HG02973 (cell line): ENCODE measurements around the gene SEMA3A.

Experiments
- ATAC-seq: cut with Tn5 transposase; IDR thresholded peaks from one replicate; pipeline ENCODE4 v1.9.1; 2021; ENCODE audit warnings: moderate library complexity; ENCODE audit not compliant: unreplicated experiment

Gene SEMA3A

GRCh38 chr7:84112771-84113170 lies 81.8 kb downstream of the SEMA3A start:
- ATAC-seq: no peak

DNA sequence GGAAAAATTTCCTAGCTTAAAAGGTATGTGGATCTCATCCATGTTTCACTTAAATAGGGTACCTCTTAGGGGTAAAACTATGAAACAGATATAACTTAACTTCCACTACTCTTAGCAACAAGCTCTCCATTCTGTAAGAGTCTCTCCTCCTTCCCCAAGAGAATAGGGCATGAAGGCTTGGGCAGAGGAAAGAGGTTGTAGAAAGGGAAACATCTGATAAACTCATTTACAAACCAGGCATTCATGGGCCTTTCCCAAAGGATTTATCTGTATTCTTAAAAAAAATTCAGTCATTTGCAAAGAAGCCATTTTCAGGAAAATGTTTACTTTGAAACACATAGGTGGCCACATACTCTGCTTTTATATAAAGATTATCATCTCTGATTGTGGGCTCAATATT lies 82.7 kb downstream of the SEMA3A start:
- no peak for ATAC-seq

DNA sequence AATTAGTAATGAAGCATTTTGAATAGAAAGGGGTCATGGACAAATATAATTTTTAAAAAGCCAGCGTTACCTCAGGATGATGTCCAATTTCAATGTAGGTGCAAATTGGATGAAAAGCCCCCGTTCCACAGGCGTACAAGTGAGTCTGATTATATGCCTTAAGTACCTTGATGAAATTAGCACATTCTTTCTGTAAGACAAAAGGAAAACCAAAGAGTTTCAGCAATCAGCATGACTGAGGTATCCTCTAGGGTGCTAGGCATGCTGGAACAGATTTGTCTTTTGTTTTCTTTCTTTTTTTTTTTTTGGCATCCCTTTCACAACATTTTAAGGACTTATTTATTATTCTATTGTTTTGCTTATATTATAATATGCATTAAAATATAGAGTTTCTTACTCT lies 84.2 kb downstream of the SEMA3A start:
- no peak for ATAC-seq

- no peak for ATAC-seq
Measured at GRCh38 chr7:84108787-84109186, 85.8 kb downstream of the SEMA3A start.

DNA sequence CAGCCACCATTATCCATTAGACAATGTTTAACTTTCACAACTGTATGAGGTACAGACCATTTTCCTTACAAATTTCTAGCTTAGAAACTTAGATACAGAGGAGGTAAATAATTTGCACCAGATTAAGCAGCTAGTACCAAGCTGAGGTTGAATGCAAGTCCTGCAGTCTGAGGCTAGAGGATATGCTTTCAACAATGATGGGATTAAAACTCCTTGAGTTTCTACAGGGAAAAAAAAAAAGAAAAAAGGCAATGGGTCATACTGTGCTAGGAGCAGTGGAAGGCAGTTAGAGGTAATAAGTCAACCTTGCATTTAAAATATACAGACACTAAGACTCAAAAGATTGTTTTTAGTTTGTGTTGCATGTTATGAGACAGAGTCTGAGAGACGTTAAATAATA lies 86.5 kb downstream of the SEMA3A start:
- no peak for ATAC-seq

DNA sequence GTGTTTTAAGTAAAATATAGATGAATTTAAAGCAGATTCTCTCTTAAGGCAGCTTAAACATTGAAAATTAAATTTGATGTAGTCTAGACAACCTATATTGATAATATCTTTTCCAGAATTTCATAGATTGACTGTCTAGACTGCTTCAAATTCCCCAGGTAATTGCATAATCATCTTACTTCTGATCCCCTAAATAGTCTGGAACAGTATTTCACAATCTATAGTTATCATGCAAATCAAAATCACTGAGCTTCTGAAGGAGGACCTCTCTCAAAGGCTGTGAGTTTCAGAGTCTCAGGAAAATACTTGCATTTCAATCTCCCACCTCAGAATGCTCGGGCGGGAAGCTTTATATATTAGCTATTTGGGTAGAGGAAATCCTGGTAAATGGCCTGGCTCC lies 87.3 kb downstream of the SEMA3A start:
- no peak for ATAC-seq

GRCh38 chr7:84106291-84106690 lies 88.3 kb downstream of the SEMA3A start:
- no peak for ATAC-seq

DNA sequence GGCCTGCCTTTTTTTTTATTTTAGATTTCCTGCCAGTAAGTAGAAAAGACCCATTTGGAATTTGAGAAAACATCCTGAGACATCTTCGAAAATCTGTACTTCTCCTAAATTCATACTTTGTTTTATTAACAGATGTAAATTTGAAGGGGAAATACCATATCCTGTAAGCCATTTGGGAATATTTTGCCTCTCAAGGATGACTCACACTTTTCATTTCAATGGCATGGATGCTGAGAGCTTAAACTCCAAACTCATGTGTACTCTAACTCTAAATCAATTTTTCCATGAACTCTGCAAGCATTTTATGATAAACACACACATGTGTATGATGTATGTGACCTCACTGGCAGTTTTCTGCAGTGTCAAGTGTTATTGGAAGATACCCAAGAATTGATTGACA lies 89.0 kb downstream of the SEMA3A start:
- ATAC-seq: no peak

DNA sequence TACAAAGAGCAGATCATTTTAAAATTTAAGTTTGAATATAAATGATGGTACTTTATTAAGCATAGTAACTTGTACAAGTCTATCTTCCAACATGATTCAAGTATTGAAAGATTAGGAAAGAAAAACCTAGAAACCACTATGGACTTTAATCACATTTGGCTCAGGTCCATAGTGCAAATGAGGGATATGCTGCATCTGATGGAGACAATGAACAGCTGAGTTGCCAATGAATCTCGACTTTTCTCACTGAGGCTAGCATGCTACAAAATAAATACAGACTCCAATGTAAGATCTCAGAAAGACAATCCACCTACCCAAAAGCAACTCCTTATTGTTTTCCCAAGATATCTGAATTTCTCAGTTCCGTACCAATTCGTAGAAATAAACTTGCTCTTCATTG lies 89.8 kb downstream of the SEMA3A start:
- no peak for ATAC-seq

- no peak for ATAC-seq
Measured at GRCh38 chr7:84102213-84102612, 92.4 kb downstream of the SEMA3A start.

GRCh38 chr7:84100866-84101265 lies 93.7 kb downstream of the SEMA3A start:
- no peak for ATAC-seq

DNA sequence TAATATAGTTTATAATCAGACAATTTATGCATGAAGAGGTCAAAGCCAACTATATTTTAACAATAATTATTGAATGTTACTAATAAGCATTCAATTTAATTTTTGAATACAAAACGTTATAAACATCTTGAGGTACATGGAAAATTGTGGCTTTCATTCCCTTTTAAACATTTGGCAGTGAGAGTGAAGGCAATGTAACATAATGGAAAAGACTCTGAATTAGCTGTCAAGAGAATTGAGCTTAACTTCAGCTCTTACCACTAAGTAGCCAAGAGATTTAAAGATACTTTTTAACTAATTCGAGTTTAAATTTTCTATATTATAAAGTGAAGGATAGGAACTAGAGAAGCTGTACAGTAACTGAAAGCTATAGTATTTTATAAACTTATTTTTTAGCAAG lies 98.6 kb downstream of the SEMA3A start:
- ATAC-seq: no peak

- ATAC-seq: no peak
Measured at GRCh38 chr7:84092207-84092606, 102.4 kb downstream of the SEMA3A start.

GRCh38 chr7:84091318-84091717 lies 103.3 kb downstream of the SEMA3A start:
- no peak for ATAC-seq

- no peak for ATAC-seq
Measured at GRCh38 chr7:84088802-84089201, 105.8 kb downstream of the SEMA3A start.

GRCh38 chr7:84085998-84086397 lies 108.6 kb downstream of the SEMA3A start:
- ATAC-seq: no peak

GRCh38 chr7:84085147-84085546 lies 109.4 kb downstream of the SEMA3A start:
- no peak for ATAC-seq

DNA sequence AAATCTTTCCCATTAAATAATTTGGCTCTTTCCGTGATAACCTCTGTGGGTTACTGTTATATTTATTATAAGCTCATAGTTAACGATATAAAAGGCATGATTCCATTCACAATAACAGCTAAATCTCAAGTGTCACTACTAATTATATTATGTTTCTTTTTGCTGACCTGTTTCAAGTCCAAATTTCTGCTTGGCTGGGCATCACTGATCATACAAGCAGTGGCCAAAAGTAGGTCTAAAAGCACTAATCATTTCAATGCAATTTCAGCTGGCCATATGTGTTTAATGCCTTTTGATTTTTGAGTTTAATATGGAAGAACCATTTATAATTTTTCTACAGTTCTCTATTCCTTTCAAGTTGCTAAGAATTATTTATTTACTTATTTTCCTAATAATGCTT lies 110.7 kb downstream of the SEMA3A start:
- no peak for ATAC-seq

DNA sequence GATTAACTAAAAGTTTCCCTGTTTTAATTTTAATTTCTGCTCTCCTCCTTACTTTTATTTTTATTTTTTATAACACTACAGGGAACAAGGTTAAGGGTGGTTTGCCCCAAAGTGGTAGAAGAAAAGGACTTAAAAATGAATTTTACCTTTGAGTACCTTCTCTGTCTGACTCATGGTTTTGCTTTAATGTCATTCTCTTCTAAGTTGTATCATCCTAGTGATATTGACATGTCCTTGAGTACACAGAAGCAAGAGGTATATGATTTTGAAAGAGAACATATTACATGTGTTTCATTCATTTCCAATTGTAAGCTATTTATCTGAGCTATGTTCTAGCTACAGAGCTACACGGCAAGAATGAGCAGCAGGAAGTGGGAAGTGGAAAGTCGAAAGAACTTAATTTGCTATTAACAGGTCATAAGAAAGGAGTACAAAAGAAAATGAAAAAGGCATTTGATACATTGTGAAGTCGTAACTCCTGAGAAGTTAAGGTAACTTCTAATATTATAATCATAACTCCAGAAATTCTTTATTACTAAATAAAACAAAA lies 112.5 kb downstream of the SEMA3A start:
- ATAC-seq: no peak

GRCh38 chr7:84077336-84077735 lies 117.3 kb downstream of the SEMA3A start:
- no peak for ATAC-seq

- ATAC-seq: no peak
Measured at GRCh38 chr7:84076219-84076618, 118.4 kb downstream of the SEMA3A start.

DNA sequence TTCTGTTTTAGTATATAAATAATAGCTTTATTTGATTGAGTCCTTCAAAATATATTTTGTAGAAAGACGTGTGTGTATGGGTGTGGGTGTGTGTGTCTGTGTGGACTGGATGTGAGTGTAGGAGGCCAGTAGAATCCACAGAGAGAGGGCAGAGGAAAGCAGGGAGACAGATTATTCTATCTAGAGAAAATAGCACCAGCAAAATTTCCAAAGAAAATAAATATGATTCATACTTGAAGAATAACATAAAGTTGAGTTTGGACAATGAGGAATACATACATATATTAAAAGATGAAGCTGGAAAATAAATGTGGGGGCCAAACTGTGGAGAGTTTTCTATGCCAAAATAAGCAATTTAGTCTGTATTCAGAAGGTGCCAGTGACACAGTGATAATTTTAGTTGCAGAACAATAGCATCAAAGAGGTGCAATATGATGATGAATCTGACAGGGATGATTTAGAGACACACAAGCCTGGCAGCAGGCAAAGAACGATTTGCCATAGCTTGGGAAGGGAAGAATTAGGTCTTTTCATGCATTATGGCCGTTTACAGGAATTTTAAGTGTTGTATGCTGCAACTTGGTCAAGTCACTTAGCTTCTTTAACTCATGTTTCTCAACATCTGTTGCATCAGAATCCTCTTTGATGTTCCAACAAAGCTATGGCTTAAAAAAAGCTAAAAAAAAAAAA lies 121.3 kb downstream of the SEMA3A start:
- no peak for ATAC-seq

- no peak for ATAC-seq
Measured at GRCh38 chr7:84070770-84071169, 123.8 kb downstream of the SEMA3A start.
